NOMO-1 treated with dmso at 0.1 percent for 144 hours (cell line): ENCODE data around the gene SRSF5.
"Not testable (repeated sequence)": the region's sequence is repeated elsewhere in the genome, so short reads cannot be mapped to it uniquely, and the experiment has no call there.

Source experiments
- DNase-seq: peaks from one replicate; lab custom pipeline; 2025; ENCODE audit not compliant: unreplicated experiment; lab: John Stamatoyannopoulos, UW

The SRSF5 gene

GRCh38 chr14:69804902-69805301, 38.0 kb downstream of the SRSF5 start:
- DNase-seq = no peak

GRCh38 chr14:69807192-69807591, 40.2 kb downstream of the SRSF5 start:
- no peak for DNase-seq

- DNase-seq = no peak
These were observed 42.2 kb downstream of the SRSF5 start for GRCh38 chr14:69808919-69809808.

- DNase-seq = no peak
These were observed 44.4 kb downstream of the SRSF5 start for GRCh38 chr14:69811227-69811867.

- DNase-seq = no peak
These were observed 44.9 kb downstream of the SRSF5 start for GRCh38 chr14:69811868-69812252.

GRCh38 chr14:69812711-69813110, 45.8 kb downstream of the SRSF5 start:
- DNase-seq = no peak

GRCh38 chr14:69813346-69813745, 46.4 kb downstream of the SRSF5 start:
- DNase-seq = not testable (repeated sequence)

GRCh38 chr14:69814397-69814796, 47.5 kb downstream of the SRSF5 start:
- DNase-seq = no peak

- DNase-seq = no peak
These were observed 48.6 kb downstream of the SRSF5 start for GRCh38 chr14:69815556-69815955.

- no peak for DNase-seq
These were observed 49.3 kb downstream of the SRSF5 start for GRCh38 chr14:69816216-69816615.

- DNase-seq = no peak
These were observed 51.8 kb downstream of the SRSF5 start for GRCh38 chr14:69818758-69819191.

- DNase-seq = no peak
These were observed 52.7 kb downstream of the SRSF5 start for GRCh38 chr14:69819607-69820006.

GRCh38 chr14:69820991-69821390, 54.0 kb downstream of the SRSF5 start:
- DNase-seq = no peak
